Smooth muscle cell (in vitro differentiated cells): ENCODE data around the gene KIF6. TPM values are rescaled to one million over a fixed set of nuclear protein-coding genes. Genes with fewer than 3 reads are reported as not detected.
A peak's percentile ranks its signal among the peaks of the same experiment; 100 is the strongest.

ENCODE experiments used
- DNase-seq: peaks from one replicate; lab custom pipeline; 2025; ENCODE audit not compliant: unreplicated experiment; lab: John Stamatoyannopoulos, UW
- H2AFZ ChIP-seq: fragments of 200-600 bp; sonication (generic); 2 replicates; pipeline ENCODE4 v1.6.0; 2016; ENCODE audit warnings: antibody characterized with exemption, low read depth, mild to moderate bottlenecking
- H3F3A ChIP-seq: fragments of 200-600 bp; sonication (generic); 2 replicates; pipeline ENCODE4 v1.6.0; 2017; ENCODE audit warnings: antibody characterized with exemption, low read depth
- H3K27ac ChIP-seq: fragments of 200-600 bp; sonication (generic); 2 replicates; pipeline ENCODE4 v1.5.1; 2016; ENCODE audit warnings: low read depth, mild to moderate bottlenecking
- H3K27me3 ChIP-seq: fragments of 200-600 bp; sonication (generic); 2 replicates; pipeline ENCODE4 v1.6.1; 2016; ENCODE audit warnings: low read depth, mild to moderate bottlenecking
- H3K36me3 ChIP-seq: fragments of 200-600 bp; sonication (generic); 2 replicates; pipeline ENCODE4 v1.5.1; 2016; ENCODE audit warnings: low read depth
- H3K4me1 ChIP-seq: fragments of 200-600 bp; sonication (generic); 2 replicates; pipeline ENCODE4 v1.5.1; 2016; ENCODE audit warnings: low read depth
- H3K4me2 ChIP-seq: fragments of 200-600 bp; sonication (generic); 2 replicates; pipeline ENCODE4 v1.6.0; 2016; ENCODE audit warnings: mild to moderate bottlenecking
- H3K4me3 ChIP-seq: fragments of 200-600 bp; sonication (generic); 2 replicates; pipeline ENCODE4 v1.5.1; 2016; ENCODE audit warnings: mild to moderate bottlenecking
- H3K79me2 ChIP-seq: fragments of 200-600 bp; sonication (generic); 2 replicates; pipeline ENCODE4 v1.6.0; 2016; ENCODE audit warnings: low read depth, mild to moderate bottlenecking
- H3K9ac ChIP-seq: fragments of 200-600 bp; sonication (generic); 2 replicates; pipeline ENCODE4 v1.6.0; 2016; ENCODE audit warnings: low read depth
- H3K9me3 ChIP-seq: fragments of 200-600 bp; sonication (generic); replicated peaks from 2 replicates; pipeline ENCODE4 v1.5.1; 2016; ENCODE audit warnings: low read depth
- H4K20me1 ChIP-seq: fragments of 200-600 bp; sonication (generic); 2 replicates; pipeline ENCODE4 v1.6.0; 2016; ENCODE audit warnings: low read depth
- CTCF ChIP-seq: fragments of 200-600 bp; sonication (generic); IDR thresholded peaks from 2 replicates; pipeline ENCODE4 v1.5.1; 2017; ENCODE audit warnings: borderline replicate concordance, mild to moderate bottlenecking, antibody characterized with exemption; ENCODE audit not compliant: insufficient read depth, poor library complexity, severe bottlenecking
- WGBS: methylation state at CpG from one replicate; pipeline ENCODE4 v1.1.7; 2016; ENCODE audit warnings: low lambda C conversion rate; 5-methylcytosine and 5-hydroxymethylcytosine counted together
- polyA plus RNA-seq: library from polyadenylated mRNA; unstranded; fragments of >200 nt; fragmentation: Nextera tagmentation; extraction: Ambion mirVana; gene quantifications from 2 replicates; pipeline ENCODE4 v1.2.1, GENCODE V29; 2016
- total RNA-seq: library from RNA; depleted of rRNA; stranded (reverse); fragments of >200 nt; gene quantifications from 2 replicates; pipeline ENCODE4 v1.2.3, GENCODE V29; 2014

The KIF6 gene
- total and polyA plus RNA-seq, 2 experiments from 2014 or later, result 1.1 to 1.5 TPM

- Histone ChIP-seq H3K9ac (no peak overlapping the region), H3F3A (peaks cover 7% of the 10 kb centered on the region), H3K36me3 (no peaks in the 10 kb centered on the region), H2AFZ (no peak overlapping the region), H3K9me3 (no peaks in the 10 kb centered on the region), H3K4me2 (peak overlapping the region; percentile 40), H4K20me1 (no peaks in the 10 kb centered on the region), H3K27ac (no peak overlapping the region), H3K79me2 (no peaks in the 10 kb centered on the region), H3K27me3 (no peaks in the 10 kb centered on the region), H3K4me1 (no peaks in the 10 kb centered on the region), H3K4me3 (no peak overlapping the region)
- WGBS, result 83% methylated on average over 2 of the region's 2 CpGs
- TF ChIP-seq CTCF, result no peak
- no peak for DNase-seq
Observed at GRCh38 chr6:39567091-39567490, 158.1 kb downstream of the KIF6 start.

GRCh38 chr6:39566456-39566855, 158.8 kb downstream of the KIF6 start:
- peak overlapping the region; percentile 1 for H3K27ac ChIP-seq
- H3K4me1 ChIP-seq, result no peaks in the 10 kb centered on the region
- H3K36me3 ChIP-seq, result no peaks in the 10 kb centered on the region
- peak overlapping the region; percentile 40 for H3K4me2 ChIP-seq
- no peak overlapping the region for H3K4me3 ChIP-seq
- no peak overlapping the region for H2AFZ ChIP-seq
- H3K27me3 ChIP-seq, result no peaks in the 10 kb centered on the region
- no peaks in the 10 kb centered on the region for H3K9me3 ChIP-seq
- TF ChIP-seq CTCF, result no peak
- no peak for DNase-seq
- no peaks in the 10 kb centered on the region for H4K20me1 ChIP-seq
- H3K9ac ChIP-seq, result no peak overlapping the region
- H3K79me2 ChIP-seq, result no peaks in the 10 kb centered on the region
- peaks cover 7% of the 10 kb centered on the region for H3F3A ChIP-seq

GRCh38 chr6:39565956-39566355, 159.3 kb downstream of the KIF6 start:
- Histone ChIP-seq H4K20me1 (no peaks in the 10 kb centered on the region), H3K4me1 (no peaks in the 10 kb centered on the region), H3K36me3 (no peaks in the 10 kb centered on the region), H3K4me3 (no peak overlapping the region), H3K79me2 (no peaks in the 10 kb centered on the region), H3K4me2 (peak overlapping the region; percentile 40), H2AFZ (no peak overlapping the region), H3K27ac (no peak overlapping the region), H3K9me3 (no peaks in the 10 kb centered on the region), H3K27me3 (no peaks in the 10 kb centered on the region), H3K9ac (no peak overlapping the region), H3F3A (peaks cover 7% of the 10 kb centered on the region)
- no peak for TF ChIP-seq CTCF
- 33% methylated on average over 1 of the region's 1 CpG for WGBS
- DNase-seq, result no peak

GRCh38 chr6:39563566-39564311, 161.5 kb downstream of the KIF6 start:
- H3K4me2 ChIP-seq, result no peak overlapping the region
- H4K20me1 ChIP-seq, result no peaks in the 10 kb centered on the region
- H3K27ac ChIP-seq, result no peak overlapping the region
- H3K36me3 ChIP-seq, result no peaks in the 10 kb centered on the region
- no peaks in the 10 kb centered on the region for H3K4me1 ChIP-seq
- H3K4me3 ChIP-seq, result no peak overlapping the region
- no peaks in the 10 kb centered on the region for H3K79me2 ChIP-seq
- H3K9me3 ChIP-seq, result no peaks in the 10 kb centered on the region
- H3K9ac ChIP-seq, result no peak overlapping the region
- peaks cover 7% of the 10 kb centered on the region for H3F3A ChIP-seq
- 93% methylated on average over 3 of the region's 3 CpGs for WGBS
- H2AFZ ChIP-seq, result no peak overlapping the region
- no peaks in the 10 kb centered on the region for H3K27me3 ChIP-seq
- DNase-seq, result no peak
- TF ChIP-seq CTCF, result no peak
